MCF 10A (cell line): ENCODE data around the gene RLN3. TPM values are rescaled to one million over a fixed set of nuclear protein-coding genes. Genes with fewer than 3 reads are reported as not detected.

Experiments used
- BruUV-seq: library from RNA; stranded (reverse); fragments of 400-500 nt; replicated peaks from 2 replicates; lab custom pipeline; 2021; lab: Mats Ljungman, UMichigan
- CTCF ChIA-PET: fragments of 300-600 bp; sonication (Branson Sonifier 250); formaldehyde crosslinking; extraction: SDS; loops from one replicate; lab custom pipeline; 2021; ENCODE audit warnings: antibody characterized with exemption, inconsistent platforms; lab: Yijun Ruan, JAX
- POLR2A ChIA-PET: fragments of 300-600, 350-650 bp; sonication (Branson Sonifier 250); formaldehyde crosslinking; extraction: SDS; loops from one replicate; lab custom pipeline; 2020; ENCODE audit warnings: antibody characterized with exemption, inconsistent platforms; lab: Yijun Ruan, JAX
- DNase-seq: peaks from one replicate; pipeline ENCODE4 v3.0.0-alpha.2; 2018; ENCODE audit not compliant: unreplicated experiment
- H3K27ac Mint-ChIP-seq: one replicate; pipeline ENCODE4 v1.8.0; 2022; ENCODE audit warnings: mild to moderate bottlenecking, low read depth, mixed read lengths; ENCODE audit not compliant: unreplicated experiment
- H3K27me3 Mint-ChIP-seq: one replicate; pipeline ENCODE4 v1.8.0; 2022; ENCODE audit warnings: mixed read lengths; ENCODE audit not compliant: insufficient read depth, unreplicated experiment
- H3K36me3 Mint-ChIP-seq: one replicate; pipeline ENCODE4 v1.8.0; 2022; ENCODE audit warnings: mild to moderate bottlenecking, moderate library complexity, mixed read lengths; ENCODE audit not compliant: insufficient read depth, unreplicated experiment
- H3K4me1 Mint-ChIP-seq: one replicate; pipeline ENCODE4 v1.8.0; 2022; ENCODE audit warnings: mixed read lengths; ENCODE audit not compliant: insufficient read depth, unreplicated experiment
- H3K4me3 Mint-ChIP-seq: one replicate; pipeline ENCODE4 v1.8.0; 2022; ENCODE audit warnings: mild to moderate bottlenecking, moderate library complexity, mixed read lengths; ENCODE audit not compliant: unreplicated experiment
- H3K9me3 Mint-ChIP-seq: one replicate; pipeline ENCODE4 v1.8.0; 2022; ENCODE audit warnings: mixed read lengths; ENCODE audit not compliant: unreplicated experiment
- intact Hi-C: fragments of 100-400 bp; cut with micrococcal nuclease; formaldehyde crosslinking; loops from 2 replicates; pipeline ENCODE4 v1.14.1; 2022
- total RNA-seq: library from RNA; stranded (reverse); gene quantifications from 2 replicates; pipeline ENCODE4 v1.2.3, GENCODE V29; 2022
- TF ChIP-seq, protein P1 (sequence below): fragments of 200-600 bp; IDR thresholded peaks from one replicate; pipeline ENCODE4 v1.8.0; 2022; ENCODE audit warnings: antibody characterized with exemption, mild to moderate bottlenecking; ENCODE audit not compliant: unreplicated experiment

Gene RLN3
- total RNA-seq, 1 experiment from 2014 or later: not detected

DNA sequence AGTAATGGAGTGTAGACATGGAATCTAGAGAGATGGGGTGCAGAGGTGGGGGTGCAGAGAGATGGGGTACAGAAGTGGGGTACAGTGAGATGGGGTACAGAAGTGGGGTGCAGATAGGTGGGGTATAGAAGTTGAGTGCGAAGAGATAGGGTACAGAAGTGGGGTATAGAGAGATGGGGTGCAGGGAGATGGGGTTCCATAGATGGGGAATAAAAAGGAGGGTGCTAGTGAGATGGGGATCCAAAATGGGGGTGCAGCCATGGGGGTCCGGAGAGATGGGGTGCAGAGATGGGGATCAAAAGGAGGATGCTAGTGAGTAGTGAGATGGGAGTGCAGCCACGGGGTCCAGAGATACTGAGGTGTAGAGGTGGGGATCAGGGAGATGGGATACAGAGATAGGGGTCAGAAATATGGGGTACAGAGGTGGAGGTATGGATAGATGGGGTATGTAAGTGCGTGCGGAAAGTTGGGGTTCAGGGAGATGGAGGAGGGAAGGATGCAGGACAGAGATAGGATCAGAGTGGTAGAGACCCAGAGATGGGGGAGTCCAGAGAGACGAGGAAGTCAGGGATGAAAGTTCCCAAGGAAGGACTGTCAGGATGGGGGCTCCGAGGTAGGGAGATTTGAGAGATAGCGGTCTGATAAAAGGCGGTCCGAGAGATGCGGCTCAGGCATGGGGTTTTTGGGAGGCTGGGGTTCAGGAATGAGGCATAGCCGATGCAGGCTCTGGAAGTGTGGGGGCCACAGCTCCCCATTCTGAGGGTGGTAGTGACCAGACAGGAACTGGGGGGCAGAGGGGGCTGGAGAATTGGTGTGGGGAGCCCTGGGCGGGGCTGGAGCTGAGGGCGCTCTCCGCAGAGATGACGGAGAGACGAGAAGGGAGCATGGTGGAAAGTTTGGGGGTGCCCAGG is 30.5 kb downstream of the RLN3 start:
- DNase-seq: no peak
- H3K9me3 Mint-ChIP-seq: no peaks in the 10 kb centered on the region
- CTCF ChIA-PET: interaction anchor here (0.6 to 2.5 kb wide), 17 partner anchors 9 to 304 kb away, joined by 3 to 24 read pairs (median 4); partner anchors contain the start of gene MISP3
- H3K4me3 Mint-ChIP-seq: no peak overlapping the region
- peaks cover 13% of the 10 kb centered on the region for H3K4me1 Mint-ChIP-seq
- no peak overlapping the region for H3K27ac Mint-ChIP-seq
- H3K27me3 Mint-ChIP-seq: peaks cover 23% of the 10 kb centered on the region
- intact Hi-C loops: no loop called here
- POLR2A ChIA-PET: no interaction called here
- BruUV-seq: no TSS peak
- peaks cover 4% of the 10 kb centered on the region for H3K36me3 Mint-ChIP-seq
- TF ChIP-seq, protein P1, sequence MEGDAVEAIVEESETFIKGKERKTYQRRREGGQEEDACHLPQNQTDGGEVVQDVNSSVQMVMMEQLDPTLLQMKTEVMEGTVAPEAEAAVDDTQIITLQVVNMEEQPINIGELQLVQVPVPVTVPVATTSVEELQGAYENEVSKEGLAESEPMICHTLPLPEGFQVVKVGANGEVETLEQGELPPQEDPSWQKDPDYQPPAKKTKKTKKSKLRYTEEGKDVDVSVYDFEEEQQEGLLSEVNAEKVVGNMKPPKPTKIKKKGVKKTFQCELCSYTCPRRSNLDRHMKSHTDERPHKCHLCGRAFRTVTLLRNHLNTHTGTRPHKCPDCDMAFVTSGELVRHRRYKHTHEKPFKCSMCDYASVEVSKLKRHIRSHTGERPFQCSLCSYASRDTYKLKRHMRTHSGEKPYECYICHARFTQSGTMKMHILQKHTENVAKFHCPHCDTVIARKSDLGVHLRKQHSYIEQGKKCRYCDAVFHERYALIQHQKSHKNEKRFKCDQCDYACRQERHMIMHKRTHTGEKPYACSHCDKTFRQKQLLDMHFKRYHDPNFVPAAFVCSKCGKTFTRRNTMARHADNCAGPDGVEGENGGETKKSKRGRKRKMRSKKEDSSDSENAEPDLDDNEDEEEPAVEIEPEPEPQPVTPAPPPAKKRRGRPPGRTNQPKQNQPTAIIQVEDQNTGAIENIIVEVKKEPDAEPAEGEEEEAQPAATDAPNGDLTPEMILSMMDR: no peak

DNA sequence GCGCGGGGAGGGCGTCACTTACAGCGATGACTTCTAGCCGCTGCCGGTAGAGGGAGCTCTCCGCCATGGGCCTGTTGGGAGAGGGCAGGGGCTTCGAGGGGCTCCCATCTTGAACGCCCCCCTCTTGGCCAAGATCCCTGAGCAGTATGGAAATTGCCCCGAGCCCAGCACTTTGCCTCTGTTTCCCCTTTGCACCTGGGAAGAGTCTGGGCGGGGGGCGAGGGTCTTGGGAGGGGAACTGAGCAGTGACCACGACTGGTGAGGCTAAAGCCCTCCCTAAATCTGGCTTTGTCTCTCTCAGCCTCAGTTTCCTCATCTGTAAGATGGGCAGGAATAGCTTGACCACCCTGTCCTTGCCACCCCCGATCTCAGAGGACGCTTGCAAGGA is 31.1 kb downstream of the RLN3 start:
- Mint-ChIP-seq H3K27ac (no peak overlapping the region), H3K4me3 (no peak overlapping the region), H3K36me3 (peaks cover 4% of the 10 kb centered on the region), H3K4me1 (peaks cover 13% of the 10 kb centered on the region), H3K9me3 (no peaks in the 10 kb centered on the region), H3K27me3 (peaks cover 23% of the 10 kb centered on the region)
- no TSS peak for BruUV-seq
- ChIA-PET POLR2A (no interaction called here), CTCF (interaction anchor here (0.6 to 2.5 kb wide), 16 partner anchors 10 to 326 kb away, joined by 3 to 24 read pairs (median 5); partner anchors contain the start of gene MISP3)
- no peak for DNase-seq
- intact Hi-C loops: no loop called here
- TF ChIP-seq, protein P1: peak; percentile 61

DNA sequence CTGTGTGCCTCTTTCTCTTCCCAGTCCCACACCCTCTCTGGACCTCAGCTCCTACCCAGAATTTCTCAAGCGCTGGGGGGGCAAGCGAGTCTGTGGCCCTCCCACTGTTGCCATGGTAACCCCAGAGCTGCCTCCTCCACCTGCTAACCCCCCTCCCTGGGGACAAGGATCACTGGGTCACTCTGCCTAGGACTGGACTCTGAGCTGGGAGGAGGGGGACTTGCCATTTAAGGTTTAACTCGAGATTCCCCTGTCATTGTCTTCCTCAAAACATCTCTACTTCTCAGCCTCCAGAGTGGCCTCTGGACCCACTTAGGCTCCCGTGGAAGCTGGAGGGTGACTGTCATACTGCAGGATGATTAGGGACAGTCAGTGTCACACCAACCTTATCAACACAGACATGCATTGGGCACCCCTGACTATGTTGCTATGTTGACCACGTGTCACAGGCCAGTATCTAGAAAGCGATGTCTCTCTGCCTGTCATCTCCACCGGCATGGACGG is 31.8 kb downstream of the RLN3 start:
- CTCF ChIA-PET: interaction anchor here (0.6 to 2.5 kb wide), 18 partner anchors 9 to 738 kb away, joined by 3 to 24 read pairs (median 5); partner anchors contain the start of gene MISP3
- H3K27ac Mint-ChIP-seq: no peak overlapping the region
- POLR2A ChIA-PET: interaction anchor here (1.0 kb wide), 1 partner anchor 12 kb away, joined by 4 read pairs; no protein-coding TSS in a partner anchor
- peaks cover 13% of the 10 kb centered on the region for H3K4me1 Mint-ChIP-seq
- no TSS peak for BruUV-seq
- H3K27me3 Mint-ChIP-seq: peaks cover 23% of the 10 kb centered on the region
- no peak for DNase-seq
- TF ChIP-seq, protein P1: no peak
- H3K36me3 Mint-ChIP-seq: peaks cover 4% of the 10 kb centered on the region
- no peak overlapping the region for H3K4me3 Mint-ChIP-seq
- H3K9me3 Mint-ChIP-seq: no peaks in the 10 kb centered on the region
- intact Hi-C loops: no loop called here

DNA sequence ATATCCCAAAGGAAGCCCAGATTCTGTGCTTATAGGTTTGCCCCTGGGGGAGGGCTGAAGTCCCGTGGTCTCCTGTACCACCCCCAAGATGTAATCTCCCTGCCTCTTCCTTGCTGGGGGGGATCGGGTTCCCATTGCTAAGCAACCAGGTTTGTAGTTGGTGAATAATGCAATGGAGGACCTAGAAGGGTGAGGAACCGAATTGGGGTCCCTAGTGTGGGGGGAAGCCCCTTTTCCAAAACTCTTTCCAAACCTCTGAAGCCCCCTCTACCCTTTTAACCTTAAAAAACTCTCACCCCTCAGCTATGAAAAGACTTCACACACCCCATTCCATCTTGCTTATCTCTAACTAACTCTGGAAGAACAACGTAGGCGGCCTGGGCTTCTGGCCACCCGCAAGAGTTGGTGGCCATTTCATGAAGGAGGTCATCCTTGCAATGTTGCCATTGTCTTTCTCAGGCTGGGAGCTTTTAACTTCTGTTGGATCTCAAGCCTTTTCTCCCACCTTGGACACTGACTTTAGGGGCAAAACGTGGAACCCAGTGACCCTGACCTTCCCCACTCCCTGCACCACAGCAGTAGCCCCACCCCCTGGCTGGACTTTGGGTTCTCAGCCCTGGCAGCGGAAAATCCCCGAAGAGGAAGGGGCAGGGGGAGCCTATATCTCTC is 33.3 kb downstream of the RLN3 start:
- no TSS peak for BruUV-seq
- DNase-seq: no peak
- H3K9me3 Mint-ChIP-seq: no peaks in the 10 kb centered on the region
- H3K36me3 Mint-ChIP-seq: peaks cover 4% of the 10 kb centered on the region
- no peak overlapping the region for H3K27ac Mint-ChIP-seq
- ChIA-PET CTCF (interaction anchor here (0.5 to 2.5 kb wide), 10 partner anchors 9 to 104 kb away, joined by 3 to 24 read pairs (median 3); partner anchors contain the start of gene MISP3), POLR2A (interaction anchor here (0.6 kb wide), 1 partner anchor 15 kb away, joined by 3 read pairs; no protein-coding TSS in a partner anchor)
- intact Hi-C loops: no loop called here
- peaks cover 13% of the 10 kb centered on the region for H3K4me1 Mint-ChIP-seq
- no peak overlapping the region for H3K4me3 Mint-ChIP-seq
- TF ChIP-seq, protein P1: no peak
- peaks cover 23% of the 10 kb centered on the region for H3K27me3 Mint-ChIP-seq
